ENCODE measurements around the gene OTOS.

The OTOS gene

DNA sequence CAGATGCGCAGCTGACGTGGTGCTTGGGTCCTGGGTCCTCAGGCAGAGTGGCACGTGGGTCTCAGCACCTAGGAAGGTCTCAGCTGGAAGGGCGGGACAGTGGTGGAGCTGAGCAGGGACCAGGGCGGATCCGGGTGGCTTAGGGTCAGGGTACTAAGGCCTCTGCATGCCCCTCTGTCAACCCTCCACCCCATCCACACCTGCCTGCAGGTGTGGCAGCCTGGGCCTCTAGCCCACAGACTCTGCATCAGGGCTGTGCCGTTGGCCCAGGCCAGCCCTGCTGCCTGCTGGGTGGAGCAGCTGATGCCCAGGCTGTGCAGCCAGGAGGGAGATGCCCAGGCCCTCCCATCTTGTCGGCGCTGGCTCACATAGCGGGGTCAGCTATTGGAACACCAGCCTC, 24.6 kb upstream of the OTOS start:
- TF ChIP-seq ZBTB7A (IDR thresholded peaks at IDR 0.05; ENCODE audit: low read depth) (no peak), TAF1 (IDR thresholded peaks at IDR 0.05; ENCODE audit: low read depth) (no peak), CEBPB (IDR thresholded peaks at IDR 0.05) (no peak), TEAD4 (IDR thresholded peaks at IDR 0.05) (no peak), EP300 (IDR thresholded peaks at IDR 0.05; ENCODE audit: borderline replicate concordance) (no peak), TCF12 (IDR thresholded peaks at IDR 0.05; ENCODE audit: low read depth) (no peak), CREB1 (IDR thresholded peaks at IDR 0.05; ENCODE audit: low read depth) (no peak), EGR1 (IDR thresholded peaks at IDR 0.05) (no peak), FOXM1 (IDR thresholded peaks at IDR 0.05; ENCODE audit: borderline replicate concordance, low read depth) (no peak), YY1 (IDR thresholded peaks at IDR 0.05; ENCODE audit: low read depth) (no peak), RAD21 (IDR thresholded peaks at IDR 0.05; ENCODE audit: low read depth) (no peak), NFIC (IDR thresholded peaks at IDR 0.05) (no peak)
- TF ChIP-seq, protein P1, sequence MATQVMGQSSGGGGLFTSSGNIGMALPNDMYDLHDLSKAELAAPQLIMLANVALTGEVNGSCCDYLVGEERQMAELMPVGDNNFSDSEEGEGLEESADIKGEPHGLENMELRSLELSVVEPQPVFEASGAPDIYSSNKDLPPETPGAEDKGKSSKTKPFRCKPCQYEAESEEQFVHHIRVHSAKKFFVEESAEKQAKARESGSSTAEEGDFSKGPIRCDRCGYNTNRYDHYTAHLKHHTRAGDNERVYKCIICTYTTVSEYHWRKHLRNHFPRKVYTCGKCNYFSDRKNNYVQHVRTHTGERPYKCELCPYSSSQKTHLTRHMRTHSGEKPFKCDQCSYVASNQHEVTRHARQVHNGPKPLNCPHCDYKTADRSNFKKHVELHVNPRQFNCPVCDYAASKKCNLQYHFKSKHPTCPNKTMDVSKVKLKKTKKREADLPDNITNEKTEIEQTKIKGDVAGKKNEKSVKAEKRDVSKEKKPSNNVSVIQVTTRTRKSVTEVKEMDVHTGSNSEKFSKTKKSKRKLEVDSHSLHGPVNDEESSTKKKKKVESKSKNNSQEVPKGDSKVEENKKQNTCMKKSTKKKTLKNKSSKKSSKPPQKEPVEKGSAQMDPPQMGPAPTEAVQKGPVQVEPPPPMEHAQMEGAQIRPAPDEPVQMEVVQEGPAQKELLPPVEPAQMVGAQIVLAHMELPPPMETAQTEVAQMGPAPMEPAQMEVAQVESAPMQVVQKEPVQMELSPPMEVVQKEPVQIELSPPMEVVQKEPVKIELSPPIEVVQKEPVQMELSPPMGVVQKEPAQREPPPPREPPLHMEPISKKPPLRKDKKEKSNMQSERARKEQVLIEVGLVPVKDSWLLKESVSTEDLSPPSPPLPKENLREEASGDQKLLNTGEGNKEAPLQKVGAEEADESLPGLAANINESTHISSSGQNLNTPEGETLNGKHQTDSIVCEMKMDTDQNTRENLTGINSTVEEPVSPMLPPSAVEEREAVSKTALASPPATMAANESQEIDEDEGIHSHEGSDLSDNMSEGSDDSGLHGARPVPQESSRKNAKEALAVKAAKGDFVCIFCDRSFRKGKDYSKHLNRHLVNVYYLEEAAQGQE (IDR thresholded peaks at IDR 0.05; ENCODE audit: low read depth): no peak
- TF ChIP-seq, protein P2, sequence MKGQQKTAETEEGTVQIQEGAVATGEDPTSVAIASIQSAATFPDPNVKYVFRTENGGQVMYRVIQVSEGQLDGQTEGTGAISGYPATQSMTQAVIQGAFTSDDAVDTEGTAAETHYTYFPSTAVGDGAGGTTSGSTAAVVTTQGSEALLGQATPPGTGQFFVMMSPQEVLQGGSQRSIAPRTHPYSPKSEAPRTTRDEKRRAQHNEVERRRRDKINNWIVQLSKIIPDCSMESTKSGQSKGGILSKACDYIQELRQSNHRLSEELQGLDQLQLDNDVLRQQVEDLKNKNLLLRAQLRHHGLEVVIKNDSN (IDR thresholded peaks at IDR 0.05): no peak
- TF ChIP-seq, protein P3, sequence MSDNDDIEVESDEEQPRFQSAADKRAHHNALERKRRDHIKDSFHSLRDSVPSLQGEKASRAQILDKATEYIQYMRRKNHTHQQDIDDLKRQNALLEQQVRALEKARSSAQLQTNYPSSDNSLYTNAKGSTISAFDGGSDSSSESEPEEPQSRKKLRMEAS (IDR thresholded peaks at IDR 0.05): no peak

DNA sequence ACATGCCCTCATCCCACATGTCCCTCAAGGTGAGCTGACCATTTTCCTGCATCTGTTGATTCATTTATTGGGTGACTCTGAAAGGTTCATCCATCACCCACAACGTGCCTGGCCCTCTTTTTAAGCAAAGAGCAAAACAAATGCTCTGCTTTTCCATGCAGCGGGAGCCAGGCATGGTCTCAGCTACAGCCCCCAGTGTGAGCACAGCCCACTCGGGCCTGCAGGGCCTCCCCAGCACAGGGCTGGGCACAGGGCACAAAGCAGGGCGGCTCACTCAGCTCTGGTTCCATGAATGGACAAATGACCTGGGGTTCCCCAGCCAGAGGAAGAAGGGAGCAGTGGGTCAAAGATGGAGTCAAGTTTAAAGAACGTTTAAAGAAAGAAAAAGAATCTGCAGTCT, 24.1 kb upstream of the OTOS start:
- TF ChIP-seq, protein P1 (IDR thresholded peaks at IDR 0.05; ENCODE audit: low read depth): no peak
- TF ChIP-seq EP300 (IDR thresholded peaks at IDR 0.05; ENCODE audit: borderline replicate concordance) (no peak), CEBPB (IDR thresholded peaks at IDR 0.05) (no peak), TCF12 (IDR thresholded peaks at IDR 0.05; ENCODE audit: low read depth) (no peak), ZBTB7A (IDR thresholded peaks at IDR 0.05; ENCODE audit: low read depth) (no peak), NFIC (IDR thresholded peaks at IDR 0.05) (no peak), YY1 (IDR thresholded peaks at IDR 0.05; ENCODE audit: low read depth) (no peak), EGR1 (IDR thresholded peaks at IDR 0.05) (no peak), RAD21 (IDR thresholded peaks at IDR 0.05; ENCODE audit: low read depth) (no peak), TAF1 (IDR thresholded peaks at IDR 0.05; ENCODE audit: low read depth) (no peak), FOXM1 (IDR thresholded peaks at IDR 0.05; ENCODE audit: borderline replicate concordance, low read depth) (no peak), CREB1 (IDR thresholded peaks at IDR 0.05; ENCODE audit: low read depth) (no peak), TEAD4 (IDR thresholded peaks at IDR 0.05) (no peak)
- TF ChIP-seq, protein P3 (IDR thresholded peaks at IDR 0.05): no peak
- TF ChIP-seq, protein P2 (IDR thresholded peaks at IDR 0.05): no peak

DNA sequence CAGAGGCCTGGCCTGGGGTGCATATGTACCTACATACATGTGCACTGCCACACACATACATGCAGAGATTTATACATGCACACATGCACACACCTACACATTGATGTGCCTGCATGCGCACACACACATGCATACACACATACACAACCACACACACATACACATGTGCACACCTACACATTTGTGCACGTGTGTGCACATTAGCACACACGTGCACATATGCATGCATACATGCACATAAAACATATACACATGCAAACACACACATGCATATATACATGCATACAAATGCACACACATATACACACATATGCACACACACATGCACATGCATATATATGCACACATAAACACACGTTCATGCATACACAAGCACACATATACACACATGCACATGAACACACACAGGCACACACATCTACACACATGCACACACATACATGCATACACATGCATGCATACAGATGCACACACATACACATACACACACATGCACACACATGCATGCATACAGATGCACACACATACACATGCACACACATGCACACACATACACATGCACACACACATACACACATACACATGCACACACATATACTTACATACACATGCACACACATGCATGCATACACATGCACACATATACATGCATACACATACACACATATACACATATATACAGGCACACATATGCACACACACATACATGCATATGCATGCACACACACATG, 23.6 kb upstream of the OTOS start:
- no peak for TF ChIP-seq CEBPB (IDR thresholded peaks at IDR 0.05)
- no peak for TF ChIP-seq NFIC (IDR thresholded peaks at IDR 0.05)
- TF ChIP-seq FOXM1 (IDR thresholded peaks at IDR 0.05; ENCODE audit: borderline replicate concordance, low read depth): no peak
- no peak for TF ChIP-seq YY1 (IDR thresholded peaks at IDR 0.05; ENCODE audit: low read depth)
- no peak for TF ChIP-seq CREB1 (IDR thresholded peaks at IDR 0.05; ENCODE audit: low read depth)
- TF ChIP-seq EP300 (IDR thresholded peaks at IDR 0.05; ENCODE audit: borderline replicate concordance): no peak
- TF ChIP-seq, protein P1 (IDR thresholded peaks at IDR 0.05; ENCODE audit: low read depth): no peak
- TF ChIP-seq, protein P2 (IDR thresholded peaks at IDR 0.05): no peak
- TF ChIP-seq ZBTB7A (IDR thresholded peaks at IDR 0.05; ENCODE audit: low read depth): no peak
- TF ChIP-seq TAF1 (IDR thresholded peaks at IDR 0.05; ENCODE audit: low read depth): no peak
- TF ChIP-seq, protein P3 (IDR thresholded peaks at IDR 0.05): no peak
